SH-SY5Y (cell line): ENCODE data around the gene SLX4IP.

Experiments used
- GATA2 ChIP-seq: IDR thresholded peaks from 2 replicates; pipeline ENCODE4 v1.6.1; 2011; ENCODE audit warnings: mild to moderate bottlenecking, low read depth, low read length
- GATA3 ChIP-seq: IDR thresholded peaks from 2 replicates; pipeline ENCODE4 v1.6.1; 2011; ENCODE audit warnings: low read depth, mild to moderate bottlenecking, low read length, moderate library complexity

GRCh38 chr20:10653599-10654249 is 218.6 kb downstream of the SLX4IP start:
- TF ChIP-seq GATA3 (no peak), GATA2 (no peak)
